Measurements from ENCODE around the gene USP11.

DNA sequence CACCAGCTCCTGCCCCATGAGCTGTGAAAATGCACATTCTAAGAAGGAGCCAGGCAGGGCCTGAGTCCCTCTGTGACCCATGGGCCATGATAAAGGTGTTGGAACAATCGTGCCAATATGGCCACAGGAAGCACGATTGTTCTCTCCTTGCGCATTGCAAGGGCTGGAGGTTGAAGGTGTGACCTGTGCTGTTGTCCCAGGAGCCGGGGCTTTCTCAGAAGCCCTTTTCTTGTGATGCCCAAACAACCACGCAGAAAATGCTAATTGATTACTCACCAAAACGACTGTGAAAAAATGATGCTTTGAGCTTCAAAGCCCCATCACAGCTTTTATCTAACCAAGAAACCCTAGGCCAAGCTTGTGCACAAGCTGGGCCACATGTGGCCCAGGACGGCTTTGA, 33.8 kb downstream of the USP11 start:
- TF ChIP-seq GATA2 (IDR thresholded peaks at IDR 0.05; ENCODE audit: low read depth, low read length) (no peak), GATA3 (IDR thresholded peaks at IDR 0.05; ENCODE audit: low read depth, low read length) (no peak)
